Right lobe of liver (tissue), 4 donors: Measurements from ENCODE around the gene HHATL.

Experiments used
- POLR2A ChIP-seq: fragments of 450-650 bp; IDR thresholded peaks from one replicate; pipeline ENCODE4 v1.6.1; 2017; ENCODE audit warnings: antibody characterized with exemption, mild to moderate bottlenecking
- TF ChIP-seq, protein P1 (sequence below), 4 donors: fragments of 200-600 bp in 3 of 4; fragments of 450-650 bp in 1 of 4; IDR thresholded peaks; one replicate each; pipeline versions ENCODE4 v1.5.1 to v1.8.0; 2016 to 2022; ENCODE audit warnings: antibody characterized with exemption in 4 of 4, mild to moderate bottlenecking in 2 of 4
- donor health status: DM: no; HTN: no; CAD: no.
- donor health status: DM: no; HTN: no; CAD: no.
- donor health status: DM: no; HTN: yes; CAD: no.

DNA sequence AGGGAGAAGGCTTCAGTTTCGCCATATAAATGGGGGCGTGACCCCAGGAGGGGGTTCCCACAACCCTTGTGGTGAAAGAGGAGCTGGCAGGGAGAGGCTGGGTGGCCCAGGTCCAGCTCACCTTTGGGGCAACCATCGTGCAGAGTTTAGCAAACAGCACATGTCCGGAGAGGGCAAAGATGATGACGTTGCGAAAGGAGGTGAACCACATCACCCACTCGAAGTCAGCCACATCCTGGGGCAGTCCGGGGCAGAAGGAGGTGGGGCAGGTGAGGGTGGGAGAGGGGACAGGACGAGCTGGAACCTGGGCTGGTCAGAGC, 3.7 kb downstream of the HHATL start:
- TF ChIP-seq, protein P1, sequence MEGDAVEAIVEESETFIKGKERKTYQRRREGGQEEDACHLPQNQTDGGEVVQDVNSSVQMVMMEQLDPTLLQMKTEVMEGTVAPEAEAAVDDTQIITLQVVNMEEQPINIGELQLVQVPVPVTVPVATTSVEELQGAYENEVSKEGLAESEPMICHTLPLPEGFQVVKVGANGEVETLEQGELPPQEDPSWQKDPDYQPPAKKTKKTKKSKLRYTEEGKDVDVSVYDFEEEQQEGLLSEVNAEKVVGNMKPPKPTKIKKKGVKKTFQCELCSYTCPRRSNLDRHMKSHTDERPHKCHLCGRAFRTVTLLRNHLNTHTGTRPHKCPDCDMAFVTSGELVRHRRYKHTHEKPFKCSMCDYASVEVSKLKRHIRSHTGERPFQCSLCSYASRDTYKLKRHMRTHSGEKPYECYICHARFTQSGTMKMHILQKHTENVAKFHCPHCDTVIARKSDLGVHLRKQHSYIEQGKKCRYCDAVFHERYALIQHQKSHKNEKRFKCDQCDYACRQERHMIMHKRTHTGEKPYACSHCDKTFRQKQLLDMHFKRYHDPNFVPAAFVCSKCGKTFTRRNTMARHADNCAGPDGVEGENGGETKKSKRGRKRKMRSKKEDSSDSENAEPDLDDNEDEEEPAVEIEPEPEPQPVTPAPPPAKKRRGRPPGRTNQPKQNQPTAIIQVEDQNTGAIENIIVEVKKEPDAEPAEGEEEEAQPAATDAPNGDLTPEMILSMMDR (IDR thresholded peaks at IDR 0.05) = no peak
- TF ChIP-seq POLR2A = no peak
